SKM-1 treated with dmso at 0.1 percent for 144 hours (cell line): ENCODE results near the gene POLA1.

Experiments used
- DNase-seq: peaks from one replicate; lab custom pipeline; 2025; ENCODE audit not compliant: unreplicated experiment; lab: John Stamatoyannopoulos, UW

The POLA1 gene

GRCh38 chrX:24684048-24684447, 9.7 kb upstream of the POLA1 start:
- DNase-seq = no peak

GRCh38 chrX:24692305-24692704, 1.4 kb upstream of the POLA1 start:
- DNase-seq = no peak

GRCh38 chrX:24694825-24695224, 1.1 kb downstream of the POLA1 start:
- DNase-seq = no peak

GRCh38 chrX:24696294-24696693, 2.6 kb downstream of the POLA1 start:
- DNase-seq = no peak

GRCh38 chrX:24702362-24703184, 8.9 kb downstream of the POLA1 start:
- no peak for DNase-seq

GRCh38 chrX:24703185-24703494, 9.4 kb downstream of the POLA1 start:
- no peak for DNase-seq

- no peak for DNase-seq
Measured at GRCh38 chrX:24718771-24719170, 25.1 kb downstream of the POLA1 start.

GRCh38 chrX:24720036-24720435, 26.3 kb downstream of the POLA1 start:
- DNase-seq = no peak

- no peak for DNase-seq
Measured at GRCh38 chrX:24728530-24728929, 34.8 kb downstream of the POLA1 start.

GRCh38 chrX:24732766-24733500, 39.2 kb downstream of the POLA1 start:
- no peak for DNase-seq

GRCh38 chrX:24741330-24741729, 47.6 kb downstream of the POLA1 start:
- no peak for DNase-seq

GRCh38 chrX:24748196-24748595, 54.5 kb downstream of the POLA1 start:
- no peak for DNase-seq

GRCh38 chrX:24759786-24760185, 66.1 kb downstream of the POLA1 start:
- DNase-seq = no peak

GRCh38 chrX:24760363-24761000, 66.8 kb downstream of the POLA1 start:
- no peak for DNase-seq

- DNase-seq = no peak
Measured at GRCh38 chrX:24761306-24761705, 67.6 kb downstream of the POLA1 start.

GRCh38 chrX:24763989-24764388, 70.3 kb downstream of the POLA1 start:
- no peak for DNase-seq

- DNase-seq = no peak
Measured at GRCh38 chrX:24767557-24767956, 73.8 kb downstream of the POLA1 start.

- no peak for DNase-seq
Measured at GRCh38 chrX:24768556-24768955, 74.8 kb downstream of the POLA1 start.

GRCh38 chrX:24774650-24775049, 80.9 kb downstream of the POLA1 start:
- DNase-seq = no peak

- no peak for DNase-seq
Measured at GRCh38 chrX:24775891-24776290, 82.2 kb downstream of the POLA1 start.

- DNase-seq = no peak
Measured at GRCh38 chrX:24777660-24778059, 83.9 kb downstream of the POLA1 start.

- DNase-seq = no peak
Measured at GRCh38 chrX:24782011-24782410, 88.3 kb downstream of the POLA1 start.
